Astrocyte (in vitro differentiated cells and primary cell): ENCODE data around the gene MYOF. TPM values are rescaled to one million over a fixed set of nuclear protein-coding genes. Genes with fewer than 3 reads are reported as not detected.
"Not testable (repeated sequence)": the region's sequence is repeated elsewhere in the genome, so short reads cannot be mapped to it uniquely, and the experiment has no call there.

ENCODE experiments used
- DNase-seq: peaks from one replicate; pipeline ENCODE4 v3.0.0-alpha.2; 2010; ENCODE audit warnings: low read depth
- FAIRE-seq: peaks from 2 replicates; lab custom pipeline; 2011; peaks lifted over from hg19 to GRCh38; lab: Jason Lieb, UNC
- H2AFZ ChIP-seq: 2 replicates; pipeline ENCODE4 v1.6.0; 2012; ENCODE audit warnings: low read depth, low read length, inconsistent platforms
- H3K27ac ChIP-seq: 2 replicates; pipeline ENCODE4 v1.5.1; 2011; ENCODE audit warnings: low read depth, low read length, inconsistent platforms
- H3K27me3 ChIP-seq: 2 replicates; pipeline ENCODE4 v1.6.0; 2011; ENCODE audit warnings: low read length, inconsistent platforms; ENCODE audit not compliant: insufficient read depth
- H3K36me3 ChIP-seq: 2 replicates; pipeline ENCODE4 v1.5.1; 2011; ENCODE audit warnings: low read length, inconsistent platforms; ENCODE audit not compliant: insufficient read depth
- H3K4me1 ChIP-seq: 2 replicates; pipeline ENCODE4 v1.5.1; 2011; ENCODE audit warnings: low read length, inconsistent platforms; ENCODE audit not compliant: insufficient read depth
- H3K4me2 ChIP-seq: 2 replicates; pipeline ENCODE4 v1.6.0; 2012; ENCODE audit warnings: low read length, inconsistent platforms
- H3K4me3 ChIP-seq: 2 replicates; pipeline ENCODE4 v1.5.1; 2011; ENCODE audit warnings: low read depth, mild to moderate bottlenecking, low read length, inconsistent platforms; ENCODE audit not compliant: insufficient read depth
- H3K79me2 ChIP-seq: 2 replicates; pipeline ENCODE4 v1.6.0; 2012; ENCODE audit warnings: mild to moderate bottlenecking, low read length, inconsistent platforms; ENCODE audit not compliant: insufficient read depth
- H3K9ac ChIP-seq: 2 replicates; pipeline ENCODE4 v1.6.0; 2012; ENCODE audit warnings: mild to moderate bottlenecking, low read length, inconsistent platforms
- H3K9me3 ChIP-seq: 2 replicates; pipeline ENCODE4 v1.5.1; 2012; ENCODE audit warnings: low read depth, mild to moderate bottlenecking, low read length, inconsistent platforms; ENCODE audit not compliant: insufficient read depth
- H4K20me1 ChIP-seq: 2 replicates; pipeline ENCODE4 v1.6.0; 2012; ENCODE audit warnings: low read length, inconsistent platforms; ENCODE audit not compliant: insufficient read depth
- H3K27ac Mint-ChIP-seq: one replicate; pipeline ENCODE4 v1.8.0; 2021; ENCODE audit warnings: mild to moderate bottlenecking, mixed read lengths; ENCODE audit not compliant: unreplicated experiment
- H3K27me3 Mint-ChIP-seq: one replicate; pipeline ENCODE4 v1.8.0; 2021; ENCODE audit warnings: low read depth, mixed read lengths; ENCODE audit not compliant: unreplicated experiment
- H3K36me3 Mint-ChIP-seq: one replicate; pipeline ENCODE4 v1.8.0; 2021; ENCODE audit warnings: low read depth, mixed read lengths; ENCODE audit not compliant: unreplicated experiment
- H3K4me1 Mint-ChIP-seq: one replicate; pipeline ENCODE4 v1.8.0; 2021; ENCODE audit warnings: low read depth, mixed read lengths; ENCODE audit not compliant: unreplicated experiment
- H3K4me3 Mint-ChIP-seq: one replicate; pipeline ENCODE4 v1.8.0; 2021; ENCODE audit warnings: mild to moderate bottlenecking, moderate library complexity, mixed read lengths; ENCODE audit not compliant: unreplicated experiment
- H3K9me3 Mint-ChIP-seq: one replicate; pipeline ENCODE4 v1.8.0; 2021; ENCODE audit warnings: mild to moderate bottlenecking, mixed read lengths; ENCODE audit not compliant: unreplicated experiment
- CTCF ChIP-seq: IDR thresholded peaks from 2 replicates; pipeline ENCODE4 v1.5.1; 2011; ENCODE audit warnings: low read depth, mild to moderate bottlenecking, inconsistent platforms, low read length, moderate library complexity; ENCODE audit not compliant: insufficient read depth
- EZH2 ChIP-seq: IDR thresholded peaks from 2 replicates; pipeline ENCODE4 v1.6.1; 2012; ENCODE audit warnings: mild to moderate bottlenecking, low read length, inconsistent platforms; ENCODE audit not compliant: insufficient read depth
- total RNA-seq: library from RNA; stranded (reverse); gene quantifications from 2 replicates; pipeline ENCODE4 v1.2.1, GENCODE V29; 2021

MYOF gene
- total RNA-seq, 1 donor from 2014 or later = 306 TPM

- Mint-ChIP-seq H3K9me3 (no peaks in the 10 kb centered on the region), H3K36me3 (peaks cover 36% of the 10 kb centered on the region), H3K4me1 (peaks cover 19% of the 10 kb centered on the region), H3K4me3 (no peak overlapping the region), H3K27ac (no peak overlapping the region), H3K27me3 (no peaks in the 10 kb centered on the region)
- Histone ChIP-seq H4K20me1 (peaks cover 24% of the 10 kb centered on the region), H3K27ac (no peak overlapping the region), H3K4me3 (no peak overlapping the region), H2AFZ (no peak overlapping the region), H3K79me2 (no peaks in the 10 kb centered on the region), H3K9ac (no peak overlapping the region), H3K4me2 (no peak overlapping the region), H3K27me3 (no peaks in the 10 kb centered on the region), H3K4me1 (peaks cover 9% of the 10 kb centered on the region), H3K9me3 (no peaks in the 10 kb centered on the region), H3K36me3 (peaks cover 85% of the 10 kb centered on the region)
- TF ChIP-seq EZH2 (no peak), CTCF (no peak)
- FAIRE-seq (no peak), DNase-seq (no peak)
Observed at GRCh38 chr10:93319896-93320295, 162.2 kb downstream of the MYOF start.

DNA sequence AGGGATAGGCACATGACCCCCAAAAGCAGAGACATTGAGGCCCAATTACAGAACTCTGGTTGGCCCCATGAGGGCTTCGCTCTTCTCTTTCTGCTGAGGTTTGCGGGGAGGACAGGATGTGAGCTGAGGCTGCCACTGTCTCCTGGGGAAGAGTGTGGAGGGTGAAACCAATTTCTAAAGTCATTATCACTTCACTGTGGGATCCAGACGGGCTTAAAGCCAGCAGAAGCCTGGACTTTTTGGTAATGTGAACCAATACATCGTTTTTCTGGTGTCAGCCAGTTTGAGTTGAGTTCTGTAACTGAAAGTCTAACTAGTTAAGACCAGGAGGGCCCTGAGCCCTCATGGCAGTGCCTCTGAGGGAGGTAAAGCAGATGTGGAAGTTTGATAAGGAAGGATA is 163.0 kb downstream of the MYOF start:
- no peak for FAIRE-seq
- H3K36me3 Mint-ChIP-seq = peaks cover 38% of the 10 kb centered on the region
- no peaks in the 10 kb centered on the region for H3K27me3 Mint-ChIP-seq
- H3K4me3 ChIP-seq = no peak overlapping the region
- no peaks in the 10 kb centered on the region for H3K79me2 ChIP-seq
- no peak for TF ChIP-seq CTCF
- no peak for TF ChIP-seq EZH2
- peaks cover 9% of the 10 kb centered on the region for H3K4me1 ChIP-seq
- H3K27ac ChIP-seq = no peak overlapping the region
- no peak overlapping the region for H3K4me3 Mint-ChIP-seq
- H3K36me3 ChIP-seq = peaks cover 84% of the 10 kb centered on the region
- no peaks in the 10 kb centered on the region for H3K9me3 ChIP-seq
- H2AFZ ChIP-seq = no peak overlapping the region
- no peaks in the 10 kb centered on the region for H3K9me3 Mint-ChIP-seq
- peaks cover 27% of the 10 kb centered on the region for H4K20me1 ChIP-seq
- no peak for DNase-seq
- H3K9ac ChIP-seq = no peak overlapping the region
- no peak overlapping the region for H3K27ac Mint-ChIP-seq
- H3K4me1 Mint-ChIP-seq = peaks cover 23% of the 10 kb centered on the region
- no peak overlapping the region for H3K4me2 ChIP-seq
- H3K27me3 ChIP-seq = no peaks in the 10 kb centered on the region

- Mint-ChIP-seq H3K27ac (peak overlapping the region; percentile 34), H3K36me3 (peaks cover 46% of the 10 kb centered on the region), H3K4me3 (peak overlapping the region; percentile 0), H3K9me3 (no peaks in the 10 kb centered on the region), H3K4me1 (peaks cover 27% of the 10 kb centered on the region), H3K27me3 (no peaks in the 10 kb centered on the region)
- H3K4me2 ChIP-seq = no peak overlapping the region
- no peaks in the 10 kb centered on the region for H3K27me3 ChIP-seq
- peaks cover 9% of the 10 kb centered on the region for H3K4me1 ChIP-seq
- H4K20me1 ChIP-seq = peaks cover 28% of the 10 kb centered on the region
- FAIRE-seq (no peak), DNase-seq (no peak)
- no peaks in the 10 kb centered on the region for H3K79me2 ChIP-seq
- no peak overlapping the region for H3K9ac ChIP-seq
- no peak overlapping the region for H3K4me3 ChIP-seq
- no peak overlapping the region for H3K27ac ChIP-seq
- peaks cover 73% of the 10 kb centered on the region for H3K36me3 ChIP-seq
- no peak for TF ChIP-seq EZH2
- H2AFZ ChIP-seq = no peak overlapping the region
- H3K9me3 ChIP-seq = no peaks in the 10 kb centered on the region
Observed at GRCh38 chr10:93315246-93315645, 166.9 kb downstream of the MYOF start.

DNA sequence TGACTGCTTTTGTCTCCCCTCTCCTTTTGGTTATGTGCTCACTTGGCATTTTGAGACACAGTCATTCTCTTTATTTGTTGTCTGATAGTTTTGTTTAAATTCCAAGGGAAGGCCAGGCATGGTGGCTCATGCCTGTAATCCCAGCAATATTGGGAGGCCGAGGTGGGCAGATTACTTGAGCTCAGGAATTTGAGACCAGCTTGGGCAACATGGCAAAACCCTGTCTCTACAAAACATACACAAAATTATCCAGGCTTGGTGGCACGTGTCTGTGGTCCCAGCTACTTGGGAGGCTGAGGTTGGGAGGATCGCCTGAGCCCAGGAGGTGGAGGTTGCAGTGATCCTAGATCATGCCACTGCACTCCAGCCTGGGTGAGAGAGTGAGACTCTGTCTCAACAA is 167.5 kb downstream of the MYOF start:
- H3K79me2 ChIP-seq, H3K4me2 ChIP-seq, H3K27ac Mint-ChIP-seq, H3K27ac ChIP-seq, H3K4me3 Mint-ChIP-seq, H3K9me3 Mint-ChIP-seq, FAIRE-seq, H3K4me3 ChIP-seq, H3K9ac ChIP-seq, H3K27me3 Mint-ChIP-seq, DNase-seq, H3K9me3 ChIP-seq, H3K27me3 ChIP-seq, H2AFZ ChIP-seq: not testable (repeated sequence)
- peaks cover 47% of the 10 kb centered on the region for H3K36me3 Mint-ChIP-seq
- Histone ChIP-seq H3K4me1 (peaks cover 11% of the 10 kb centered on the region), H3K36me3 (peaks cover 73% of the 10 kb centered on the region), H4K20me1 (peaks cover 28% of the 10 kb centered on the region)
- peaks cover 27% of the 10 kb centered on the region for H3K4me1 Mint-ChIP-seq
